ENCODE data around the gene MCM5.
"Not testable (repeated sequence)": the region's sequence is repeated elsewhere in the genome, so short reads cannot be mapped to it uniquely, and the experiment has no call there.

The MCM5 gene

GRCh38 chr22:35379146-35379993 lies 20.6 kb upstream of the MCM5 start:
- no peak for DNase-seq

DNA sequence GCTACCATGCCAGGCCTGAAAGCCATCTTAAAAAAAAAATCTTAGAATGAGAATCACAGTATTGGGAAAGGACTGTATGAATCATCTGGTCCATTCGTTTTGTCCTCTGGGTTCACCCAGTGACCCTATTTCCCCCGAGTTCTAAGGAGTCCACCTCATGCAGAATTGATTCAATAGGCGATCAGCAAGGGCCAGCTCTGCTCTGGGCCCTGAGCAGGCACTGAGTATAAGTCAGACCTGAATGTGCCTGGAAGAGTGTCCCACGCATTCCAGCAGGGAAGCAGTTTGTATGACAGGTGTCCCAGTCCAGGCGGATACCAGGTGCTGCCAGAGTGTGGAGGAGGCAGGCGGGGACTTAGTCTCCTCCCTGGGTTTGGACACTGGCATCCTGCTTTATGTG lies 19.9 kb upstream of the MCM5 start:
- no peak for DNase-seq

DNA sequence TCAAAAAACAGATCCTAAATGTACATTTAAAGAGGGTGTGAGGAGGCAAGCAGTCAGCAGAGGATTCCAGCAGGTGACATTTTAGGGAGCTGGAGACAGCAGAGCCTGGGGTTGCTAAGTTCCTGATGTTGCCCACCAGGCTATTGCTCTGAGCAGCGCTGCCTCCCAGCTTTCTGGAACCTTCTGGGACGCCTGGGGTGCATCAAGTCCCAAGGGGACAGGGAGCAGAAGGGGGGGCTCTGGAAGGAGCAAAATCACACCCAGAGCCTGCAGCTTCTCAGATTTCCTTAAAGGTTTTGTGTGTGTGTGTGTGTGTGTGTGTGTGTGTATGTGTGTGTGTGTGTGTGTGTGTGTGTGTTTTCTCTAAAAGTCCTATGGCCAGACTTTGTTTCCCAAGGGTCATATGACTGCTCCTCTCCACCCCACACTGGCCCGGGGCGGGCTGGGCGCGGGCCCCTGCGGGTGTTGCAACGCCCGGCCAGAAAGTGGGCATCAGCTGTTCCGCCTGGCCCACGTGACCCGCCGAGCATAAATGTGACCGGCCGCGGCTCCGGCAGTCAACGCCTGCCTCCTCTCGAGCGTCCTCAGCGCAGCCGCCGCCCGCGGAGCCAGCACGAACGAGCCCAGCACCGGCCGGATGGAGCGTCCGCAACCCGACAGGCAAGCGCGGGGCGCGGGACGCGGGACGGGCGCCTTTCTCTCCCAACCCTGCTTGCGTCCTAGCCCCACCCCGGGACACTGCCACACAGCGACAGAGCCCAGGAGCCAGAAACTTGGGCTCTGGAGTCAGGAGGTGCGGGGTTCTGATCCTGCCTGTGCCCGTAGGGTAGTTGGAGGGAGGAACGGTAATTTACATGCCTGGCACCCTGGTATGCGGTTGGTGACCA lies 19.2 kb upstream of the MCM5 start, which contains the start of gene HMOX1:
Gene HMOX1 (plus strand): TSS at position 560 of the 887 bp plus-strand sequence. CDS start 78 bp downstream, at position 638.
- peak; percentile 35 for DNase-seq

DNA sequence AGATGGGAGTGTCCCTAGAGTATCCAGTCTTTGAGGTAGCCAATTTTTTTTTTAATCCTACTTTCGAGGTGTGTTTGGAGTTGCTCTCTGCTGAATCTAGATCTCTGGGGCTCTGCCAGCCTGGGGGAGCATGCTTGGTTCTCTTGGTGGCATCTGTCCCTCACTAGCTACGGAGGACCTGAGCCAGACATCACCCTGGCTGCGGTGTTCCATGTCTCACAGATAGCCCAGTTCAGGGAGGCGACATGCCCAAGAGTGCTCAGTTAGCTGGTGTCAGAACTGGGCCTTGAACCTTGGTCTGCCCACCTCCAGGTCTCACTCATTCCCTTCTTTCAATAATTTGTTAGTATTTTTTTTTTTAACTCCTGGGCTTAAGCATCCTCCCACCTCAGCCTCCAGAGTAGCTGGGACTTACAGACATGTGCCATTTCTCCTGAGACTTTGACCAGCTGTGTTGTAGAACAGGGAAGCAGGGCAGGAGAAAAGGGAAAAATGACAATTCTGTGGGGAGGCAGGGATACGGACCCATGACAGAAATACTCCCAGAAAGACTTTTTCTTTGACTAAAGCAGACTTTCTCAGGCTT lies 18.4 kb upstream of the MCM5 start:
- no peak for DNase-seq

DNA sequence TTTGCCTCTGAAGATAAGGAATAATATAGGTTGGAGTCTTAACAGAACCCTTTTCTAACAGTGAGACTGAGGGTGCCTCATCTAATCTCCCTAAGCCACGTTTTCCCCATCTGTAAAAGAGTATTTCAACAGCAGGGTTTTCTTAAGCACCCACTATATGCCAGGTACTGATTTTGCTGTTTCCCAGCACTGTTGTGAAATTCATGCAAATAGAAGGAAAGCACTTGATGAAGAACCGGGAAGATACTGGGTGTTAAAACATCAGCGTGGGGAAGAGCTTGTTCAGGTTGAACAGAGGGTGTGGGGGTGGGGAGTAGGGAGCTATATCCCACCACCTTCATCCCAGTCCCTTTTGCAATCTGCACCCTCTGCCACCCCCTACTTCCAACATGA lies 16.3 kb upstream of the MCM5 start:
- DNase-seq: no peak

- DNase-seq: no peak
Measured at GRCh38 chr22:35384527-35384926, 15.4 kb upstream of the MCM5 start.

GRCh38 chr22:35384975-35385588 lies 14.9 kb upstream of the MCM5 start:
- DNase-seq: no peak

DNA sequence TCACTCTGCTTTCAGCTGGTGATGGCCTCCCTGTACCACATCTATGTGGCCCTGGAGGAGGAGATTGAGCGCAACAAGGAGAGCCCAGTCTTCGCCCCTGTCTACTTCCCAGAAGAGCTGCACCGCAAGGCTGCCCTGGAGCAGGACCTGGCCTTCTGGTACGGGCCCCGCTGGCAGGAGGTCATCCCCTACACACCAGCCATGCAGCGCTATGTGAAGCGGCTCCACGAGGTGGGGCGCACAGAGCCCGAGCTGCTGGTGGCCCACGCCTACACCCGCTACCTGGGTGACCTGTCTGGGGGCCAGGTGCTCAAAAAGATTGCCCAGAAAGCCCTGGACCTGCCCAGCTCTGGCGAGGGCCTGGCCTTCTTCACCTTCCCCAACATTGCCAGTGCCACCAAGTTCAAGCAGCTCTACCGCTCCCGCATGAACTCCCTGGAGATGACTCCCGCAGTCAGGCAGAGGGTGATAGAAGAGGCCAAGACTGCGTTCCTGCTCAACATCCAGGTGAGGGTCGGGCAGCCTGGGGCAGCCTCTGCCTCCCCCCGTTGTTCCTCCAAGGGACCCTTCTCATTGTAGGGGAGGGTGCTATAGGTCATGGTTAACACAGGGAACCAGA lies 13.2 kb upstream of the MCM5 start:
- DNase-seq: no peak

GRCh38 chr22:35390933-35391332 lies 9.0 kb upstream of the MCM5 start:
- DNase-seq: no peak

- DNase-seq: no peak
Measured at GRCh38 chr22:35392357-35392756, 7.6 kb upstream of the MCM5 start.

- DNase-seq: no peak
Measured at GRCh38 chr22:35393116-35394010, 6.6 kb upstream of the MCM5 start.

DNA sequence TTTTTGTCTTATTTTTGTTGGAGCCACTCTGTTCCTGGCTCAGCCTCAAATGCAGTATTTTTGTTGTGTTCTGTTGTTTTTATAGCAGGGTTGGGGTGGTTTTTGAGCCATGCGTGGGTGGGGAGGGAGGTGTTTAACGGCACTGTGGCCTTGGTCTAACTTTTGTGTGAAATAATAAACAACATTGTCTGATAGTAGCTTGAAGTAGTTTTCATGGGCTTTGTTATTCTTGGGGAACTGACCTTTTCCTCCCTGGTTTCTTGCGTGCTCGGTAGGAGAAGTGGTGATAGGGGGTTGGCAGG lies 6.0 kb upstream of the MCM5 start:
- no peak for DNase-seq

DNA sequence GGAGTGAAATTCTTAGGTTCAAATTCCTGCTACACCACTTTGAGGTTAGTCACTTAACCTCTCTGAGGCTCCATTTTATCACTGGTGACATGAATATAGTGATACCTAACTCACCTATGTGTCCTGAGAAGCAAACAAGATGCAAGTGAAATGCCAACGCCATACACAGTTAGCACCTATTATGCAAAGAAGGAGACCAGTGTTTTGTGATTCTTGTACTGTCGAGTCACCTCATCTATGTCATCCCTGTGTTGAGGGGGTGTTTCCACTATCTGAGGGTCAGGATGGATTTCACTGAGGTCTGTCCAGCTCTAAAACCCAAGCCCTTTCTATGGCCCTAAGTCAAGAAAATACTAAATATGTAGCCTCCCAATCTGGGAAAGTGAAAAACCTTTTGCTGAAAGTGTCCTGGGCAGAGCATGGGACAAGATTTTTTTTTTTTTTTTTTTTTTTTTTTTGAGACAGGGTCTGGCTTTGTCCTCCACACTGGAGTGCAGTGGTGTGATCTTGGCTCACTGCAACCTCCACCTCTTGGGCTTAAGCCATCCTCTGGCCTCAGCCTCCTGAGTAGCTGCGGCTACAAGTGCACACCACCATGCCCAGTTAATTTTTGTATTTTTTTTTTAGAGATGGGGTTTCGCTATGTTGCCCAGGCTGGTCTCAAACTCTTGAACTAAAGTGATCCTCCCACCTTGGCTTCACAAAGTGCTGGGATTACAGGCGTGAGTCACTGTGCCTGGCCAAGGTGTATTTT lies 5.0 kb upstream of the MCM5 start:
- DNase-seq: no peak

DNA sequence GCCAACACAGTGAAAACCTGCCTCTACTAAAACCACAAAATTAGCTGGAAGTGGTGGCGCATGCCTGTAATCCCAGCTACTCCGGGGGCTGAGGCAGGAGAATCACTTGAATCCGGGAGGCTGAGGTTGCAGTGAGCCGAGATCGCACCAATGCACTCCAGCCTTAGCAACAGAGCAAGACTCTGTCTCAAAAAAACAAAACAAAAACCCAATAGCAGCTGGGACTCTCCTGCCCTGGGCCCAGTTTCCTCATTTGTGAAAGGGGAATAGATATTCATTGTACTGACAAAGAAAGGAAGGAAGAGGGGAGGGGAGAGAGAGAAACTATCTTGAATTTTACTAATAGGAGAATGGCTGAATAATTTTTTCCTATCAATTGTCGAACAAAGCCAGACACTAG lies 3.3 kb upstream of the MCM5 start:
- not testable (repeated sequence) for DNase-seq

DNA sequence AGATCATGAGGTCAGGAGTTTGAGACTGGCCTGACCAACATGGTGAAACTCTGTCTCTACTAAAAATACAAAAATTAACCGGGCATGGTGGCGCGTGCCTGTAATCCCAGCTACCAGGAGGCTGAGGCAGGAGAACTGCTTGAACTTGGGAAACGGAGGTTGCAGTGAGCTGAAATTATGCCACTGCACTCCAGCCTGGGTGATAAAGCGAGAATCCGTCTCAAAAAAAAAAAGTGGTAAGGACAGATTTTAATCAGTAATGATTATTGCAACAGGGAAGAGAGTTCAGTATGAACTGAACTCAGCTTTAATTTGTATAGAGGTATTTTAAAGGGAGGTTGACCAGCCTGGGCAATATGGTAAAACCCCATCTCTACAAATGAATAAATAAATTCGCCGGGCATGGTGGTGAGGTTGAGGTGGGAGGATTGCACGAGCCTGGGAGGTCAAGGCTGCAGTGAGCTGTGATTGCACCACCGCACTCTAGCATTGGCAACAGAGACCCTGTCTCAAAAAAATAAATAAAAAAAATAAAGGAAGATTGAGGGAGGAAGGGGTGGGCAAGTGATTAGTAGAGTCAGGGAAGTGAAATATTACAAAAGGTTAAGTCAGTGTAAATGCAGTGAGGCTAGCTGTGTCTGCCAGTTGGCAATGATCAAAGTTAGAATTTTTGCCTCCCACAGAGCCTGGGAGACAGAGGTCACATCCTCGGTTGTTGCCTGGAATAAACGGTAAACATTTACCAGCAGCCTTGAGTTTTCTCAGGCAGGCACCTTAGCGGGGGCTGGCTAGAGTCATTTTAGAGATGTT lies 2.6 kb upstream of the MCM5 start:
- no peak for DNase-seq

DNA sequence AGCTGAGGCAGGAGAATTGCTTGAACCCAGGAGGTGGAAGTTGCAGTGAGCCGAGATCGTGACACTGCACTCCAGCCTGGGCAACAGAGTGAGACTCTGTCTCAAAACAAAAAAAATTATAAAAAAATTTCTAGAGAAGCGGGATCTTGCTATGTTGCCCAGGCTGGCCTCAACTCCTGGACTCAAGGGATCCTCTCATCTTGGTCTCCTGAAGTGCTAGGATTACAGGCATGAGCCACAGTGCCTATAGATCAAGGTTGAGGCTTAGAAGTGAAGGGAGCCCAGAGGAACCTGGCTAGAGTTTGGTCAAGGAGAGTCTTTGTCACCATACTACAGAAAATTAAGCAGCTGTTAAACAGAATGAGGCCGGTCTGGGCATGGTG lies 1.4 kb upstream of the MCM5 start:
- no peak for DNase-seq

DNA sequence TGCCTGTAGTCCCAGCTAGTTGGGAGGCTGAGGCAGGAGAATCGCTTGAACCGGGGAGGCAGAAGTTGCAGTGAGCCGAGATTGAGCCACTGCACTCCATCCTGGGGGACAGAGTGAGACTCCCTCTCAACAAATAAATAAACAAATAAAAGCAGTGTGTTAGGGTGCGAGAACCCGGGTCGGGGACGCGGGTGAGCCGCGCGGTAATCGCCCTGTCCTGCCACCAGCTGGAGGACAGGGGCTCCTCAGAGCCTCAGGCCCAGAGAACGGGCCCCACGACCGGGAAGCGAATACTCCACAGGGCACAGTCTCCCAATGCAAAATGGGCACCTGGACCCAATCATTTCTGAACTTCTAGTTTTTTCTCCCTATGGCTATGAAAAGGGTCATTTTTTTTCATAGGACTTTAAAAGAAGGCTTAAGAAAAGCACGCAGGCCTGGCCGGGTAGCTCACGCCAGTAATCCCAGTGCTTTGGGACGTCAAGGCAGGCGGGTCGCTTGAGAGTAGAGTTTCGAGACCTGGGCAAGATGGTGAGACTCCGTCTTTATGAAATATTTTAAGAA lies 744 bp upstream of the MCM5 start:
- no peak for DNase-seq

- no peak for DNase-seq
Measured at GRCh38 chr22:35400501-35400790, 506 bp downstream of the MCM5 start.

- no peak for DNase-seq
Measured at GRCh38 chr22:35401863-35402262, 1.9 kb downstream of the MCM5 start.

GRCh38 chr22:35403356-35403755 lies 3.4 kb downstream of the MCM5 start:
- no peak for DNase-seq
